HG02759 (cell line): ENCODE results near the gene MAP6.

Experiments
- ATAC-seq: cut with Tn5 transposase; IDR thresholded peaks from one replicate; pipeline ENCODE4 v1.9.1; 2021; ENCODE audit warnings: mild to moderate bottlenecking, moderate library complexity; ENCODE audit not compliant: unreplicated experiment

Gene MAP6

DNA sequence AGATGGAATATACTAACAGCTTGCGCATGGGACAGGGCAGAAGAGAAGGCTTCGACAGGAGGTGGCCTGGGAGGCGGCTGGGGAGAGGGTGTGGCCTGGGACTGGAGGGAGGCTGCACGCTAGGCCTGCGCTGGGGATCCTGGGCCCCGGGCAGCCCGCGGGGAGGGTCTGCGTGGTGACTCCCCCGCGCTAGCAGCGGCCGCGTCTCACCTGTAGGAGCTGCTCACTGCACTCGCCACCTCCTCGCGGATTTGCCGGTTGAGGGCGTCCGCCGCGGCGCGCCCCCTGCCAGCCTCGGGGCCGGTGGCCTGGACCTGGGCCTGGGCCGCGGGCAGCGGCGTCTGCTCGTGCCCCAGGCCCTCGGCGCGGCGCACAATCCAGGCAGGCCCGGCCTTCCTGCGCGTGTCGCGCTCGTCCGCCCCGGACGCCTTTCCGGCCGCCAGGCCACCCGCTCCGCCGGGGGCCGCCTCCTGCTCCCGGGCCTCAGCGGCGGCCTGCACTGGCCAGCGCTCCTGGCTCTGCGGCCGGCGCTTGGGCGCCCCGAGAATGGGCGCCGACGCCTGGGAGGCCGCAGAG, 1.5 kb downstream of the MAP6 start:
- peak; percentile 39 for ATAC-seq

DNA sequence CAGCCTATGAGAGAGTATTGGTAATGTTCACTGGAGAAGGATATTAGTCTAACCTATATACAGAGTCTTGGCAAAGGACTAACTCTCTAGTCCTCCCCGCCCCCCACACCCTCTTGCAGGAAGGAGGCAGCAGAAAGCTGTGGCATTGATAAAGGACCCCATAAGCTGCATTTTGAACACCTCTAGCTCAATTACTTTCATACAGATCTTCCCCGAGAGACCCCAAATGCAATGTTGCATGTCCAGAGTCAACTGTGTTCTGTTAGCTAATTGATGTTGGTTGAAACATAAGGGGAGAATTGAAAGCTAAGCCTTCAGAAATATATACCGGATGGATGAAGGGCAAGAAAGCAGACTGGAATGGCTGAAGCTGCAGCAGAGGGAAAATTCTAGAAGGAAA, 2.8 kb downstream of the MAP6 start:
- no peak for ATAC-seq

DNA sequence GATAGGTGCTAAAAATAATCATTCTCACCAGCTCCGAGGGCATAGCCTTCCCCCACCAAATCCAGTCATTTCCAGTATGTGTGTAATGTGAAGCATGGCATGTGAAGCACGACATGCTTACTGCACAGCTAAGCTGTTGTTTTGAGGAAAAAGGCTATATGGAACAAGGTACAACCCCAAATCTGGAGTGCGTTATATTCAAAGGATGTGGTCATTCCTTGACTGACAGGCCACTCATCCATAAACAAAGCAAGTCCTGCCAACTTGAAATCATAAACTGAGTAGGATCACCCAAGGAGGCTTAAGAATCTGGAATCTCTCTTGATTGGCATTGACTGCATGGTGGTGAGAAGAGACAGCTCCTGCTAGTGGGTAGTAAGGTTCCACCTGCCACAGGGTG, 3.7 kb downstream of the MAP6 start:
- ATAC-seq = no peak

DNA sequence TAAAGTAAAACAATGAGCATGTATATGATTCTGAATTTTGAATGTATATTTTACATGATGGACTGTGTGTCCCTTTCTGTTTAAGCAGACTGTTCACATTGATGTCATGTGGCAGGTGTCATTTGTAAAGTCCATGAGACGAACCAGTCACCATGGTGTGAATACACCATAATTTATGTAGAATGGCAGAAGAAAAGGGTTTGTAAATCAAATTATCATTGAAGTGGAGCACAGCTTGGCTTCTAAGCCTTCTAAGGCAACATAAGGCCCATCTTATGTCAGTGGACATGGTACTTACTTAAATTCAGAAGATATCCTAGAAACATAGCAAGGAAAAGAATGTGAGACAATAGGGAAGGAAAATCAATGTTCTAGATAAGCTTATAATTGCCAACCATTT, 4.4 kb downstream of the MAP6 start:
- no peak for ATAC-seq

DNA sequence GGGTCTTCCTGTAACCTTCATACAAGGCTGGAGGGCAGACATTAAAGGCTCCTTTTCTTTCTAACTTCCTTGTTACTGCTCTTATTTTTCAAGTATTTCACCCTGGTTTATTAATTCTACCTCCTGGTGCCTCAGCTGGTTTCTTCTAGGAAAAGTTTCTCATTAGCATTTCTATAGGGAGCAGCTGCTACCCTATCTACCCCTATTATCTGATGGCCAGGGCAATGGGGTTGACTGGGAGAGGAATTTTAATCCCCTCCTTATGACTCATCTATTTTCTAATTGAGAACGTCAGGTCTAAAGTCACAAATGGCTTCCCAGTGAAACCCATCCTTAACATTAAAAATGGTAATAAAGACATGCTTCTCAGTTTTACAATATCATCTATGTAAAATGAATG, 5.0 kb downstream of the MAP6 start:
- ATAC-seq = no peak

DNA sequence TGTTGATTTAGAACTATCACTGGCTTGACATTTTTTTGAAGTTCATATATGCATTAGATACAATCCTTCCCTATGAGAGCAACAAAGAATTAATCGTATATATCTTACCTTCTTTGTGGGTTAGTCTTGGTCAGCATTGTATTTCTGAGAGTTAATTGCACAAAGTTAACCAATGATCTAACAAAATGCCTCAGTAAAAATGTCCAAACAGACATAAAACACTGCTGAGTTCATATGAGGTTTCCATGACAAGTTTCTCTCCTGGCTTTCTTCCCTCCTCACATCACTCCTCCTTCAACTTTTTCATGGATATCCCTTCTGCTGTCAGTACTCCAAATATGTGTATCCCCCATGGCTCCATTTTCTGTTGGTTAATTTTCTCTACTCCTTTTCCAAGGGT, 9.0 kb downstream of the MAP6 start:
- ATAC-seq = no peak

DNA sequence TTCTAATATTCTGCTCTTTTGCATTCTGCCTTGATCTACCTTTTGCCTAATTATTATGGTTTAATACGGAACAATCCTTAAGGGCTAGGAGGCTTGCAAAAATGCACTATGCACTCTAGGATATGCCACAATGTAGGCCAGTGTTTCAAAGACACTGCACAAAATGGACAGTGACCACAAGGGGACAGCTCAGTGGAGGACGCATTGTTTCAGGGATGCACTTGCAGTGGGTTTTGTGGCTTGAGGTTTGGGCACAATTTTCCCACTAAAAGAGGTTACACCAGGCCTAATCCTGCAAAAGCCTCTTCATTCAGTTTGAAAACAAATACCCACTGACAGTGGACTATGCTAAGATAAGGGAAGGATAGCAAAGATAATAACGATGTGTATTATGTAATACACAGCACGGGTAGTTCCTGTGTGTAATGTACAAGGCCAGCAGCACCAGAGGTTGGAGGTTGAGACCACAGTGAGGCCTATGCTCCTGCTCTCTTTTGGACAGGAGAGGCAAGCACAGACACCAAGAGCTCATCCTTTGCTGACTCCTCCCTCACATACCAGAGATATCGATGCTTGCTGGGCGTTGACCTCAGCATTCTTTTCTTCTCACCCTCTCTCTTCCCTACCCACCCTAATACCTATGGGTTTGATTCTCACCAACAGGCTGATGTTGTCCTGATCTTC, 12.7 kb downstream of the MAP6 start:
- no peak for ATAC-seq

DNA sequence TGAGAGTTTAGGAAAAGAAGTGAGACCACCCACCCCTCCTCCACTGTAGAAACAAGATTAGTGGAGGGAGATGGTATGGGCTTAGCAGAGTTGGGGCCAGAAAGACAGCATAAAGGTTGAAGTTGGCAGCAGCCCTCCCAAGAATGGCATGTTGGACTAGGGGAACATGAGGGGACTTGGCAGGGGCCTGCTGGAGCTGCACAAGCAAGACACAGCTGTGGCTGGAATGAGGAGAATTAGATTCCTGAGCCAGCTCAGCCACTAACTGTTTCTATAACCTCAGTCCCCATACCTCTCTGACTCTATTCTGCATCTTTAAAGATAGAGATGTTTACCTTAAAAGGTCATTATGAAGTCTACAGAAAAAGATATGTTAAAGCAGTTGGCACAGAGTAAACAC, 13.2 kb downstream of the MAP6 start:
- ATAC-seq = no peak

DNA sequence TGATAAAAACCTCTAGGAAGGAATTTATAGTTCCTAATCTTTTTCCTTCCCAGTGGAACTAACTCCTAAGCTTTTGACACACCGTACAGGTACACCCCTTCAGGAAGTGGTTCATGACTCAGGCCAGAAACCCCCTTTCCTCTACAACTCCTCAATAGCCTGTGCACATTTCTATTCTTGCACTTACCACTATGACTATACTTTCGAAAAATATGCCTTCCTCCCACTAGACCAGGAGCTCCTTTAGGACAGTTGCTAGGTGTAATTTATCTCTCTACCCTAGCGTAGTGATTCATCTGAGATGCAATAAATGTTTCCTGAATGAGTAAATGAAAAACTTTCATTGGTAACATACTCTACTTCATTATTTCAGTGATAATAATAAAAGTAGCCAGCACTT, 14.5 kb downstream of the MAP6 start:
- ATAC-seq = peak; percentile 83

DNA sequence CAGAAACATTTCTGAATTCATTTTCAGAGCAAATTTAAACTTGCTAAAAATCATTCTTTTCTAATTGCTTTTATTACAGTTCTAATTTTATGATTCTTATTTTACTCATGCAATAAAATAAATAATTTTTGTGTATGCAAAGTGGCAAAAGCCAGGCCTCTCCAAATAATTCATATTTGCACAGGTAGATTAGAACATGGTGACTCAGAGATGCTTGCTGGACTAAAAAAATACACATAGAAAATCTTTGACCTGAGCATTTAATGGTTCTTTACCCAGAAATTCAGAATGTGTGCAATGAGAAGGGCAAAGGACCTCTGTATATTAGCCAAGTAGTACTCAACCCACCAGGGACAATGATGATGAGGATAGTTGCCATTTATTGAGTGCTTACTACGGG, 15.3 kb downstream of the MAP6 start:
- no peak for ATAC-seq

DNA sequence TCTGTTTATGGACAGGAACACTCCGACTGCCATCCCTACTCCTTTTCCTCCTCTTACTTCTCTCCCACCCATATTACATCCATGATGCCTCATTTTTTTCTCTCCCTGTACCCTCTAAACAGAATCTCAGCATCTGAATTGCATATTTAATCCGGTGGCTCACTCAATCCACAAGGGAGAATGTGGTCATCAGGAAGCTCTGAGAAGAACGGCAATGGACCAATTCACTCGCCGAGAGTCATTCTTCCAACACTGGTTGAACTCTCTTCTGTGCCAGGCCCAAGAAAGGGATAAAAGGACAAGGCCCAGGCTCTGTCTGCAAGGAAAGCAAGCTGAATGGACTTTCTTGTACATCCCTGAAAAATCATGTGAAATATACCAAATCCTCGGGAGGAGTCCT, 15.9 kb downstream of the MAP6 start:
- no peak for ATAC-seq

DNA sequence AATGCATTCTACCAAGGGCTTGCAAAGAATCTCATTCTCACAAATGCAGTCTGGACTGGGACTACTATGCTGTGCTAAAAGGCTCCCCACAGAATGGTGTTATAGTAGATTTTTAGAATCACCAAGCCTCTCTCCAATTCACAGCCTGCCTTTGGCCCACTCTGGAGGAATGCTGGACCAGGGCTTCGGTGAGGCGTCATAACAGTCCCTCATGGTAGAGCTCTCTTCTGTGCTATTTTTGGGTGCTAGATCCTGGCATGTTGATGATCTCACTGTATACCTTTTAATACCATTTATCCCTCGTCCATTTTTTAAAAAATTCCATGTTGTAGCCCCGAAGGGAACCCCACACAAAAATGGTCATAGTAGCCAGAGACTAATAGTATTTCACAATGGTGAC, 17.6 kb downstream of the MAP6 start:
- no peak for ATAC-seq

DNA sequence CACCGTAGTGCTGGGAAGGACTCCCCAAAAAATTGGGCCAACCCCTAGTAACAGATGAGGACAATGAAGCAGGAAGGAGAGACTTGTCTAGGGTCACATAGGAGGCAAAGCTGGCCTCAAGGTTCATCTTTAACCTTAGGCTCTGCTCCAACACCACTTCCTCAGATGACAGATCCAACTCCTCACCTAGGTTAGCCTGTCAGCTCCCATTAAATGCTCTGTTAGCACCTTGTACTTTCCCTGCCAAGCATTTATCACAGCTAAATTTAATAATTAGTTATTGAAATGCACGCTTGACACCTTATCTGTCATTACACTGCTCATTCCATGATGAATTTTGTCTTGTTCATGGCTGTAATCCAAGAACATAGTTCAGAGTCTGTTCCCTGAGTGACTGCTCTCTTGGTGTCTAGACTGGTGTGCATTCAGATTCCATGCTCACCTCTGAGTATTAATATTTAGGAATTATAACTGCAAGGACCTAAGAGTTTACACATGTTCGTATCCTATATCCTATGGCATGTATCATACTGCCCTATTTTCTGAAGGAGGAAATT, 18.6 kb downstream of the MAP6 start:
- no peak for ATAC-seq

DNA sequence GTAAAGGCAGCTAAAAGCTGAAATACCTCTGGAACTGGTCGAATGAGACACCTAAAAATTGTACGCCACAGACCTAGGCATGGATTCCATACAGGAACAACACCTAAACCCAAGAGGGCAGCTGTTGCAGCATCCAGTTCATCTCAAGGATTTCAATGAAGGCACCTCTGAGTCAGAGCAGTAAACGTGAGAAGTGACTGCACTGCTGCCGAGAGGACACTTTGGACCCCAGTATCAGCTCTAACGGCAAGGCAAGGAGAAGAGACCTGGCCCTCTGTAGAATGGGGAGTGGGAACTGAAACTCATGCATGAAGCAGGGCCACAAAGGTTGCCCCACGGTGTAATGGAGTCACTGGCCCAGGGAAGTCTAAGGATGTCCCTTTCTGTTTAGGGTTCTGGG, 23.9 kb downstream of the MAP6 start:
- no peak for ATAC-seq

DNA sequence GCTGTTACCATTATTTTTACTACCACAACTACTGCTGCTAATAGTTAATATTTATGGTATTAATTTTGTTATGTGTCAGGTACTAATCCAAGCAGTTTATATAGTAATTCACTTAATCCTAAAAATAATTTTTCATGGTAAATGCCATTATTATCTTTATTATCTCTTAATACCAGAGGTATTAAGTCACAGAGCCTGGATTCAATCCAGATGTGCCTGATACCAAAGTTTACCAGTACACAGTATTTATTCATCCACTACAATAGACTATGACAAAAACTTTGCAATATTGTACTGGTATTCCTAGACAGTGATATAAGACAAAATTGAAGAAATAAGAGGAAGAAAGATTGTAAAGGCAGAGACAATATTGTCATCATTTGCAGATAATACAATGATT, 24.5 kb downstream of the MAP6 start:
- no peak for ATAC-seq

DNA sequence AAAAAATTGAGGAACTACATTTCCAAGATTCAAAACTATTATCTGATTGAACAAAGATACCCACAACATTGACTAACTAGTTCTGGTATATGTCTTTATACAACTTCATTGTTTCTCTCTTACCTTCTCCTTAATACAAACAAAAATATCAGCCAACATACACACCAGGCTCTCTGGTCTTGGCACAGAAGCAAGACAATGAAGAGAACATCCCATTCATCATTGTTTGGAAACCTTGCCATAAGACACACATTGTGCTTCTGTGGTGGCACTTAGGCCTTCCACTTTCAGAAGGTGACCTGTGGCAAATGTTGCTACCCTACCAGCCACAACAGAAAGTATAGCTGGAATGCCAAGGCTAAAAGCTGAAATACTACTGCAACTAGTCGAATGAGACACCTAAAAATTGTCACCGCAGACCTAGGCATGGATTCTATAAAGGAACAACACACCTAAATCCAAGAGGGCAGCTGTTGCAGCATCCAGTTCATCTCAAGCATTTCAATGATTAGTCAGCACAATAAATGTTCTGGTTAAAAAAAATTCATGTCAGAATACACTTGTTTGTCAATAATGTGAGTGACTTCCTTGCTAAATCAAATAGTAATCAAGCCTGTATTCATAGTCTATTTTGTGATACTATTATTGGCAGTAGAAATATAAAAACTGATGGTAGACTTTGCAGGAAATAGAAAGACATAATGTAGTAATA, 26.3 kb downstream of the MAP6 start:
- ATAC-seq = no peak

DNA sequence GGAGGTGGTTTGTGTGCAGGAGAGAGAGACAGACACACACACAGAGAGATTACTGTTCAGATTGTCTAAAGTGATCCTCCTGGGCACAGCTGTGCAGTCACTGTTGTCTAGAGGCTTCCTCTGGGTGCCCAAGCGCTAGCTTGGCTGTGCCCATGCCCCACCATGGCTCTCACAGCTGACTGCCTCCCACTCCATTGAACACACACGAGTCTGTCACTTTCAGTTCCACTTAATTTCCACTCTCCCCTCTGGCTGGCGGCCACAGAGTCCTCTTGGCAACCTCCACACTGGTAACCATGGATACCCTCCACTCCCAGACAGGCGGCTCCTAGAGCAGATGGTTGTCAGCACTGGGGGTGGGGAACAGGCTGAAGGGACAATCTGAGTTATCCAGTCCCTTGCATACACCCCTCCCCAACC, 29.1 kb downstream of the MAP6 start:
- ATAC-seq = no peak

DNA sequence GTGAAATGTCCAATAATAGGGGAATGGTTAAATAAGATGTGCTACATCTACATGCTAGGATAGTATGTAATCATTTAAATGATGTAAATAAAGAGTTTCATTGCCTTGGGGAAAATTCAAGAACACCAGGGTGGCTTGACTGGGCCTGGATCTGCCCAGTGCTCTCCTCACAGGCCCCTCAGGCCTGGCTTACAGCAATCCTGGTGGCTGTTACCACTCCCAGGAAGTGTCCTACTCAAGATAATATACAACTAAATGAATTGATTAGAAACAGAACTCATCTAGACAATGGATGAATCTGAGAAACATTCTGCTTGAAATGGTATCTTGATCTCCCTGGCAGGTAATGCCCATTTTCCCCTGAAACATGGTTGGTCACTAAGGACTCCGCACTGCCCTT, 30.8 kb downstream of the MAP6 start:
- no peak for ATAC-seq

DNA sequence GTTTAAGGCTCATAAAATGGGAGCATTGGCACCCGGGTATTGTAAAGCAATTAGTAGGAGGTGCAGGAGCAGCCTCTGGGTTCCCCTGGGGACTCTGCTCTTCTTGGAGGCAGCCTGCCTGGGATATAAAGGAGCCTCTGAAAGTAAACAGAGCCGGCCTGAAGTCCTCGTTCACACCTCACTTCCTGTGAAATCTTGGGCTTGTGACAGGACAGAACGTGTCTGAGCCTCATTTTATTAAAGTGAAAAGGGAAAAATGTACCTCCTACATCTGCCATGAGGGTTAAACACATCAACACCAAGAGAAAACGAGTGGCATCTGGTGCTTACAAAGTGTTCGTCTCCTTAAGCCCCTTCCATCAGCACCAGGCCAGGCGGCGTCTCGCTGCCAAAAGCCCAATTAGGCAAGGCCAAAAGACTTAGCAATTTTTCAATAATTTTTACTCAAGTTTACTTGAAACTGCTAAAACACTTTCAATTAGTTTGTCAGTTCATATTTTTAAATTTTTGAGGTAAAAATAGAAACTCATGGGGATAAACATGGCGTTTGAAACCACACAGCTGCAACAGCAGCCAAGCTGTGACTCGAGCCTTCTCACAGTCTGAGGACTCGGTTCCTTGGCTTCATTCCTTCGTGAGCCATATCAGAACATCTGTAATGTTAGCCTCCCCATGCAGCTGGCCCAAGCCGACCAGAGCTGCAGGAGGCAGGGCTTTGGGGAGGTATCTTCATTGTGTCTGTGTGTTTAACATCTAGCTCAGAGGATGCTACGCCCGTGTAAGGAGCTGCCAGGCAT, 33.6 kb downstream of the MAP6 start:
- no peak for ATAC-seq

DNA sequence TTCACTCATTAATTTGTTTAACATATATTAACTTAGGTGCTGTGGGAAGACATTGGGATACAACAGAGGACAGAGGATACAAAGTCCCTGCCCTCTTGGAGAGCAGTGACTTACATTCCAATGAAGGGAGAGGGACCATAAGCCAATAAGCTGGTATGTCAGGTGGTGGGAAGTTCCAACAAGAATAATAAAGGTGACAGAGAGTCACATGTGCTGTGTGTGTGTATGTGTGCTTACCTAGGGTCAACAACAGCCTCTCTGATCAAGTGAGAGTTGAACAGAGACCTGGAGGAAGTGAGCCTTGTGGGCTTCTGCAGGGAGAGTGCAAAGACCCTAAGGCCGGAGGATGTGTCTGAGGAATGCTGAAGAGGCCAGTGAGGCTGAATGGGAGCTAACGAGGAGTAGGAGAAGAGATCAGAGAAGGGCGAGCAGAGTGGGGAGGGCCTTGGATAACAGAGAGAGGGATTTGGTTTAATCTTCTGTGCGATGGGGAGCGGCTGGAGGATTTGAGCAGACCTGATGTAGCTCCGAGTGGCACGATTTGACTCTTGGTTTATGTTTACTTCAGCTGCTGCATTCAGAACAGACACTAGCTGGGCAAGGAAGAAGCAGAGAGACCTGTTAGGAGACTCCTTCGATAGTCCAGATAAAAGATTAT, 35.3 kb downstream of the MAP6 start:
- no peak for ATAC-seq

DNA sequence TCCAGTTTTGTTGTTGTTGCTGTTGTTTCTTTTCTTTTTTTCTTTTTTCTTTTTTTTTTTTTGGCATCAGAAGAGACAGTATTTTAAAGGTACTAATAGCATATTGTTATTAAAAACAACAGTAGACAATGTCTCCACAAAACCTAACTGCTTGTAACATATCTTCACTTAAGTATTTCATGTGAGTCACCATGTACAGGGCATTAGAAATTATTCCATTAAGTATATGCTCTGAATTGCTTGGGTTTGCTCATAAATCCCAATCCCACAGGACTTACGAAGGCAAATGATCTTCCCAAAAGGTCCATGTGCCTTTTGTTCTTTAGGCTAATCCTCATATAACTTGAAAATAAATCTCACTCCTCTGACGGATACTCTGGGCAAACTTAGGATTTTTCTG, 35.9 kb downstream of the MAP6 start:
- no peak for ATAC-seq
